ENCODE measurements around the gene BABAM2. TPM values are rescaled to one million over a fixed set of nuclear protein-coding genes. Genes with fewer than 3 reads are reported as not detected.

The BABAM2 gene
- total RNA-seq, 3 donors from 2014 or later: 34.8 to 42.4 (median 41.3) TPM

DNA sequence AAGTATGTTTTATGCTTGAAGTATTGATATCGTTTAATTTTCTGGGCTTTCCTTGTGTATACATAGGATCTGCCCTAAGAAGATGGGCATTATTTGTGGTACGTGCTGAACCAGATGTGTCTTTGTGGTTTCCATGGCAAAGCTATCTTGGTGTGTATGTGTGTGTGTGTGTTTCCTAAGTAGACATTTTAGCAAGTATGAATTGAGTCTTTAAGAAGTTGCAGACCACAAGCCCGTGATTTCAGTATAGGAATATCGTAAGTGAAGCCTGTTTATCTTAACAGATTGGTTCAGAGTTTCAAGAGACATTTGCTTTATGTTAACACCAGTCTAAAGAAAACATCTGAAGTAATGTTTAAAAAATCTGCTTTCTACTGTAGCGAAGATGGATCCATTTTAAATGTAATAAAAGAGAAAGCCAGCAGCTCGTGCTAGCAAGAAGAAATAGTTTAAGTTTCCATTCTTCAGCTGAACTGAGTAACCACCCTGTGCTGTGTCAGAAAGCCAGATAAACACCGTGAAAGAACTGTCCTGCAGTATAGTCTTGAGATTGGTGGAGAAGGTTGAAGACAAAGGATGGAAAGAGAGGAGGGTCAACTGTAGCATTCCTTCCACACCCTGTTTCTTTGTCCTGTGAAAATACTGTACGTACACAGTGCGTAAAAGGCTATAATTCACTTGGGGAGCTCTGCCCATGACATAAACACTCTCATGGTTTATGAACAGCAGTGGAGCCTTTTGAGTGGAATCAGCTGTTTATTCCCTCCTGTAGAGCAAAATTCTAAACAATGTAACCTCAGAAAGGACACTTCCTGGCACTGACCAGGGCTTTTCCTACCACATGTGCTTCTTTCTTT, 410.2 kb downstream of the BABAM2 start:
- DNase-seq: no peak
- TF ChIP-seq, protein P1, sequence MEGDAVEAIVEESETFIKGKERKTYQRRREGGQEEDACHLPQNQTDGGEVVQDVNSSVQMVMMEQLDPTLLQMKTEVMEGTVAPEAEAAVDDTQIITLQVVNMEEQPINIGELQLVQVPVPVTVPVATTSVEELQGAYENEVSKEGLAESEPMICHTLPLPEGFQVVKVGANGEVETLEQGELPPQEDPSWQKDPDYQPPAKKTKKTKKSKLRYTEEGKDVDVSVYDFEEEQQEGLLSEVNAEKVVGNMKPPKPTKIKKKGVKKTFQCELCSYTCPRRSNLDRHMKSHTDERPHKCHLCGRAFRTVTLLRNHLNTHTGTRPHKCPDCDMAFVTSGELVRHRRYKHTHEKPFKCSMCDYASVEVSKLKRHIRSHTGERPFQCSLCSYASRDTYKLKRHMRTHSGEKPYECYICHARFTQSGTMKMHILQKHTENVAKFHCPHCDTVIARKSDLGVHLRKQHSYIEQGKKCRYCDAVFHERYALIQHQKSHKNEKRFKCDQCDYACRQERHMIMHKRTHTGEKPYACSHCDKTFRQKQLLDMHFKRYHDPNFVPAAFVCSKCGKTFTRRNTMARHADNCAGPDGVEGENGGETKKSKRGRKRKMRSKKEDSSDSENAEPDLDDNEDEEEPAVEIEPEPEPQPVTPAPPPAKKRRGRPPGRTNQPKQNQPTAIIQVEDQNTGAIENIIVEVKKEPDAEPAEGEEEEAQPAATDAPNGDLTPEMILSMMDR (IDR thresholded peaks at IDR 0.05): no peak

GRCh38 chr2:28305202-28305601, 414.7 kb downstream of the BABAM2 start:
- DNase-seq: no peak
- Histone ChIP-seq H3K4me3 (no peak overlapping the region), H3K4me1 (ENCODE audit: low read depth) (no peaks in the 10 kb centered on the region), H3K9me3 (peaks cover 10% of the 10 kb centered on the region), H3K36me3 (ENCODE audit: low read depth) (no peaks in the 10 kb centered on the region)
- ATAC-seq: no peak
- intact Hi-C loops (cut with DNase I, micrococcal nuclease): no loop called here
- TF ChIP-seq, protein P1 (IDR thresholded peaks at IDR 0.05): no peak

More for the DNA sequence above, 410.2 kb downstream of the BABAM2 start:
- peak; percentile 64 for ATAC-seq
- peaks cover 10% of the 10 kb centered on the region for H3K9me3 ChIP-seq
- no peak overlapping the region for H3K4me3 ChIP-seq
- H3K36me3 ChIP-seq (ENCODE audit: low read depth): no peaks in the 10 kb centered on the region
- no peaks in the 10 kb centered on the region for H3K4me1 ChIP-seq (ENCODE audit: low read depth)
- intact Hi-C loops (cut with DNase I, micrococcal nuclease): no loop called here

DNA sequence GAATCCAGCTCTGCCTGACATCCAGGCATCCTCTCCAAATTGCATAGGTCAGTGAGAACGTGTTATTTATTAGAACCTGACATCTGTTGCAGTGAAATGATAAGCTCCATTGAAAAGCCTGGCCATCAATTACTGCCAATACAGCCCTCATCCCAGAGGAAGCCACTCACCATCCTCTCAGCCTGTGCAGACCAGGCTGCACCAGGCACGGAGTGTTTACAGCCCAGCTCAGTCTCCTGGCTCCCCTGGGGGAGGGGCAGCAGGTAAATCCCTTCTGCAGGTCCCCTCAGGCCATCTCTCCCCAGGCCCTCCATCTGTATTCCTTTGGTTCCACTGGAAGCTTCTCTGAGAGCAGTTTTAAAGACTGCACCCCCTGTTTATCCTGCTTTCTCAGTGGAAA, 419.6 kb downstream of the BABAM2 start:
- H3K36me3 ChIP-seq (ENCODE audit: low read depth): no peaks in the 10 kb centered on the region
- DNase-seq: no peak
- H3K9me3 ChIP-seq: peaks cover 6% of the 10 kb centered on the region
- no peak for ATAC-seq
- intact Hi-C loops (cut with DNase I, micrococcal nuclease): no loop called here
- no peak overlapping the region for H3K4me3 ChIP-seq
- no peaks in the 10 kb centered on the region for H3K4me1 ChIP-seq (ENCODE audit: low read depth)
- TF ChIP-seq, protein P1 (IDR thresholded peaks at IDR 0.05): no peak

GRCh38 chr2:28311660-28312249, 421.2 kb downstream of the BABAM2 start:
- Histone ChIP-seq H3K9me3 (no peaks in the 10 kb centered on the region), H3K4me1 (ENCODE audit: low read depth) (no peaks in the 10 kb centered on the region), H3K36me3 (ENCODE audit: low read depth) (no peaks in the 10 kb centered on the region), H3K4me3 (no peak overlapping the region)
- no peak for ATAC-seq
- intact Hi-C loops (cut with DNase I, micrococcal nuclease): no loop called here
- TF ChIP-seq, protein P1 (IDR thresholded peaks at IDR 0.05): no peak
- DNase-seq: no peak

DNA sequence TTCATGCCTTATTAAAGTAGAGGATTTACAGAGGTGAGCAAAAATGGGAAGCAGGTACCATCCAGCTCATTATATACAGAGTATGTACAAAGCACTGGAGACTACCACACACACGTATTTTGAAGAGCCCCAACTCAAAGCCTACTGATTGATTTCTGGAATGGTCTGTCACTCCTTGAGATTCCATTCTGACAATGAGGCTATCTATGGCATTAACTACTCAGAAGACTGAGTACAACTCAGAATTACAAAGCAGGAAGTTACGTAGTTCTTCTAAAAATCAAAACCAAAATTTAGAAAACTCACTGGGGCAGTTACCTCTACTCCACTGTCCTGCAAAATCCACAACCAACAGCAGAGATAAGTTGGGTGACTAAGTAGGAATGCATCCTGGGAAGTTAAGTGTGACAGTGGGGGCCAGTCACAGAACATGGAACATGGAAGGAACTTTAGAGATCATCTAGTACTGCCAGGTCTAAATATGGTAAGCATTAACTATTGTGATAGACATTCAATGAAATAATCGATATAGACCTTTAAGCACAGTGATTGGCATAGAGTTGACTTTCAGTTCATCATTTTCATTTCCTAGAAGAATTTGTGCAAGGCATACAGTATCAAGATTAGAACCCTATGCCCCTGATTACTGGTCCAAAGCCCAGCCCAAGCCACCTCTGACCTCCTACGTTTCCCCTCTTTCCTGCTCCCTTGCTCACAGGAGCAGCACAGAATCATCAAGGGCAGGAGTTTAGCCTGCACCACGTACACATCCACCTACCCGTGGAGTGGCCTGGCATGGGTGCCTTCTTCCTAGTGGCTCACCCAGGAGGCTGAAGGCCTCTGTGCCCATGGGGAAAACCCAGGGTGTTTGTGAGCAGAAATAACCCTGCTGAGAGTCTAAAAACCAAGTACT, 422.0 kb downstream of the BABAM2 start:
- H3K9me3 ChIP-seq: no peaks in the 10 kb centered on the region
- intact Hi-C loops (cut with DNase I, micrococcal nuclease): no loop called here
- H3K4me1 ChIP-seq (ENCODE audit: low read depth): no peaks in the 10 kb centered on the region
- DNase-seq: no peak
- no peaks in the 10 kb centered on the region for H3K36me3 ChIP-seq (ENCODE audit: low read depth)
- TF ChIP-seq, protein P1 (IDR thresholded peaks at IDR 0.05): no peak
- no peak for ATAC-seq
- H3K4me3 ChIP-seq: no peak overlapping the region

Data from mucosa of descending colon (tissue), 3 donors.